Measurements from ENCODE around the gene CDC14B.

GRCh38 chr9:96615411-96615810, 4.2 kb downstream of the CDC14B start:
- TF ChIP-seq CTCF (conservative IDR thresholded peaks at IDR 0.05; ENCODE audit: low read length) = no peak
- no peak for TF ChIP-seq EZH2phosphoT487 (IDR thresholded peaks at IDR 0.05; ENCODE audit: borderline replicate concordance)

Data from Loucy (cell line).